IgD-negative memory B cell (primary cell): ENCODE data around the gene CRHR1. TPM values are rescaled to one million over a fixed set of nuclear protein-coding genes. Genes with fewer than 3 reads are reported as not detected.
A peak's percentile ranks its signal among the peaks of the same experiment; 100 is the strongest.

Experiments used
- H3K27ac Mint-ChIP-seq, 3 donors: one replicate each; pipeline ENCODE4 v1.8.0; 2020 to 2022; ENCODE audit warnings: mild to moderate bottlenecking in 3 of 3, mixed read lengths in 3 of 3, moderate library complexity in 1 of 3
- H3K27me3 Mint-ChIP-seq: one replicate; pipeline ENCODE4 v1.8.0; 2021; ENCODE audit warnings: mixed read lengths
- H3K36me3 Mint-ChIP-seq: one replicate; pipeline ENCODE4 v1.8.0; 2020; ENCODE audit warnings: mild to moderate bottlenecking, mixed read lengths
- H3K4me1 Mint-ChIP-seq, 3 donors: one replicate each; pipeline ENCODE4 v1.8.0; 2020 to 2022; ENCODE audit warnings: mixed read lengths in 3 of 3, mild to moderate bottlenecking in 1 of 3
- H3K4me3 Mint-ChIP-seq, 4 donors: one replicate each; pipeline ENCODE4 v1.8.0; 2020 to 2022; ENCODE audit warnings: mild to moderate bottlenecking in 4 of 4, mixed read lengths in 4 of 4, moderate library complexity in 3 of 4
- H3K9me3 Mint-ChIP-seq, 3 donors: one replicate each; pipeline ENCODE4 v1.8.0; 2020 to 2021; ENCODE audit warnings: mixed read lengths in 3 of 3, mild to moderate bottlenecking in 1 of 3
- polyA plus RNA-seq: library from polyadenylated mRNA; unstranded; fragments of 300-500 nt; fragmentation: Illumina TruSeq; gene quantifications from one replicate; pipeline ENCODE4 v1.2.3, GENCODE V29; 2021

The CRHR1 gene
- polyA plus RNA-seq, 1 donor from 2014 or later = not detected

GRCh38 chr17:45752246-45752645 lies 31.9 kb upstream of the CRHR1 start:
- Mint-ChIP-seq H3K27me3 (peaks cover 12% of the 10 kb centered on the region), H3K36me3 (no peaks in the 10 kb centered on the region), H3K4me3 (no peak overlapping the region), H3K4me1 (no peaks in the 10 kb centered on the region), H3K27ac (peak overlapping the region in 1 of 3 donors; percentile 16), H3K9me3 (no peaks in the 10 kb centered on the region)

DNA sequence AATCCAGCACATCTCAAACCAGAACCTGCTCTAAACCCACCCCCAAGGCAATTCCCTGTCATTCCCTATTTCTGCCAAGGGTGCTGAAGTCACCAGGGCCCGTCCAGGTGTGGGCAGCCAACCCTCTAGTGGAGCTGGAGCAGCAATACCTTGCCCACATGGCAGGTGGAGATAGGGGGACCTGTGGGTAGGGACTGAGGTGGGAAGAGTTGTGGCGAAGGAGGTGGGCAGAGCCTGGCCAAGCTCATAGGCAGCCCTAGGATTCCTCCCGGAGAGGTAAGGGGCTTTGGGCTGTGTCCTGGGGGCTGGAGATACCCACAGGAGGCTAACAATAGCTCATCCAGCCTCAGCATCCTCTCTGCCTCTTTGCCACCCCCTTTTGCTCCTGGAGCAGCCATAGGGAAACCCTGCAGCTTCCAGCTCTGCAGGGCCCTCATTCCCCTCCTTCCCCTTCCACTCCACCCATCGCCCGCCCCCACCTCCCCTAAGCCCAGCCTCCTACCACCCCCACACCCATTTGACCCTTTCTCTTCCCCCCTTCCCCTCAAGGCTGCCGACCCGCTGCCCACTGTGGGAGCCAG lies 30.4 kb upstream of the CRHR1 start:
- Mint-ChIP-seq H3K27me3 (peaks cover 12% of the 10 kb centered on the region), H3K36me3 (no peaks in the 10 kb centered on the region), H3K27ac (no peak overlapping the region), H3K9me3 (no peaks in the 10 kb centered on the region), H3K4me3 (no peak overlapping the region), H3K4me1 (no peaks in the 10 kb centered on the region)

DNA sequence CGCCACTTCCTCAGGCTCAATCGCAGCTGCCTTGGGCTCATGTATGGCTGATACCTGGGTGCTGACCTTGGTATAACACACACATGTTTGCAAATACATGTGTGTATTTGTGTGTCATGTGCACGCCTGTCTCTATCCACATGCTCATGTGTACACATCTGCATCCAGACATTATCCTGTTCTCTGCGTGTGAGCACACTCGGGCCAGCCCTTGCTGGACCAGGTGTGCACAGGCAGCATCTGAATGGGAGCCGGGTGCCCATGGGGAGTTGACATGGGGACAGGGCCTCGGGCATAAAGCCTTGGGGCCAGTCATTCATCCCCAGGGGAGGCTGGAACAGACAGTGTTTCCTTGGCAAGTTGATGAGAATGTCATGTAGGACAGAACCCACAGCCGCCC lies 29.1 kb upstream of the CRHR1 start:
- Mint-ChIP-seq H3K4me1 (no peaks in the 10 kb centered on the region), H3K27ac (no peak overlapping the region), H3K27me3 (peaks cover 7% of the 10 kb centered on the region), H3K4me3 (no peak overlapping the region), H3K36me3 (no peaks in the 10 kb centered on the region), H3K9me3 (peaks cover 0 to 2% (median 0%) of the 10 kb centered on the region in 3 donors)

DNA sequence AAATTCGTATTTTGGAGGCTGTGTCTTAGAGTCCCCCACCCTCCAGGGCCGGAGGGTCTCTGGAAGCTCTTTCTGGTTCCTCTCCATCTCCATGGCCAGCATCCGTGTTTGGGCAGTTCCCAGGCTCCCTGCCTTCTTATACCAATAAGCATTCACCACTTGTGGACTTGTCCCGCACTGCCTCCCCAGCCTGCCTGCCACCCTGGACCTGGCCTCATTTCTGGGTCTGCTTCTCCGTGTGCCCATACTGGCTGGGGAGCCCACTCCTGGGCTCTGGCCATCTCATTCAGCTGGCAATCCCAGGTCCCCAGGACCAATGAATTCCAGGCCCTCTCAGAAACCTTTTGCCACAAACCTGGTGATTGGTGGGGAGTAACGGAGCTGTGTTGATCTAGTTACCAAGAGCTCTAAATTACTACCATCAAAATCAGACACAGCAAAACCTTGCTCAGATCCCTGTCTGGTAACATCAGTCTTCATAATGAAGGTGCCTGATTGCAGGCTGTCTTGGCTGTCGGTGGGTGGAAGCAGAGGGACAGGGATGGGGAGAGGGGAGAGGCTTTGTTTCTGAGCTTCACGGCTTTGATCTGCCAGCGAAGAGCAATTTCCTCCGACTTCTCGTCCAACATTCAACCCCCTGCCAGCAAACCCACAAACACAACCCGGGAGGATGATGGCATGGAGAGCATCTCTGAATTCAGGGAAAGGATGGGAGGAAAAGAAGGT lies 27.7 kb upstream of the CRHR1 start:
- Mint-ChIP-seq H3K9me3 (peaks cover 0 to 2% (median 0%) of the 10 kb centered on the region in 3 donors), H3K27ac (peak overlapping the region in 1 of 3 donors; percentile 62), H3K4me3 (no peak overlapping the region), H3K36me3 (no peaks in the 10 kb centered on the region), H3K27me3 (peaks cover 7% of the 10 kb centered on the region), H3K4me1 (no peaks in the 10 kb centered on the region)

DNA sequence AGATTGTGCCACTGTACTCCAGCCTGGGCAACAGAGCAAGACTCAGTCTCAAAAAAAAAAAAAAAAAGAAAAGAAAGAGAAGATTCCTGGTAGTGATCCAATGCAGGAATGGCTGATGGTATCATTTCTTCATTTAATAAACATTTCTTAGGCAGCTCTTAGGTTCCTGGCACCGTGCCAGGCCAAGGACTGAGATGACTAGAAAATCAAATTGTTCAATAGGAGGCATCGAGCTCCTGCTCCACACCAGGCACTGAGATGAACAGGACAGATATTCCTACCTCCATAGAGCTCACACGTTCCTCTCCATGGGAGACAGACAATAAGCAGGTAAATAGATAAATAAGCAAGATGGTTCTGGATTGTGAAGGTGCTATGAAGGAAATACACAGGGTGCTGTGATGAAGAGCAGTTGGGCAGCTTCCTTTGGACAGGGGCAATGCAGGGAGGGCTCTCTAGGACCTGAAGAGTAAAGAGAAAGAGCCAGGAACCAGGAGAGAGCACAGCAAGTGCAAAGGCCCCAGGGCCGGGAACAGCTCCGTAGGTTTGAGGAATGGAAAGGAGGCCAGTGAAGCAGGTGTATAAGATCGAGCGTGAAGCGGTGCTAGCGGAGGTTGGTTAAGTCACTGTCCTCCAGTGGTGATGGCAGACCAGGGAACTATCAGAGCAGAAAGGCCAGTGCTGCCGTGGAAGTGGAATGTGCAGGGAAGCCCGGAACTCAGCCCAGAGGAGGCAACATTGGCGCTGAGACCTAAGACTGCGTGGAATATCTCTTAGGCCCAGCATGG lies 26.5 kb upstream of the CRHR1 start:
- peaks cover 7% of the 10 kb centered on the region for H3K27me3 Mint-ChIP-seq

DNA sequence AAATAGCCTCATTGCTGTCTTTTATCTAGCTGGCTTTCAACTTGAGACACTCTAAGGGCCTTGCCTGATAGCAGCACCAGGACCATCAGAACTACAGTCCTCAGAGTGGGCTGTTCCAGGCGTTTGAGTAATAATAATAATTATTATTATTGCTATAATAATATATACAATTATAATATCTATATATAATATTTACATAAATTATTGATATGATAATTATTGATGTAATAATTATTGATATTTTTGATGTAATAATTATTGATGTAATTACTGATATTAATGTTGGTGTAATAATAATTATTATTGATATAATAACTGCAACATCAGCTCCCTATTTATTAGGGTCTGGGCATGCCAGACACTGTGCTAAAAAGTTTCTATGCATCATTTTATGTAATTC lies 25.6 kb upstream of the CRHR1 start:
- Mint-ChIP-seq H3K4me1 (no peaks in the 10 kb centered on the region), H3K27me3 (peaks cover 13% of the 10 kb centered on the region), H3K36me3 (no peaks in the 10 kb centered on the region), H3K4me3 (no peak overlapping the region), H3K9me3 (peaks cover 0 to 2% (median 0%) of the 10 kb centered on the region in 3 donors), H3K27ac (no peak overlapping the region)

More for the DNA sequence above, 26.5 kb upstream of the CRHR1 start:
- peak overlapping the region in 1 of 4 donors; percentile 10 for H3K4me3 Mint-ChIP-seq
- H3K27ac Mint-ChIP-seq = no peak overlapping the region
- peaks cover 0 to 2% (median 0%) of the 10 kb centered on the region in 3 donors for H3K9me3 Mint-ChIP-seq
- H3K36me3 Mint-ChIP-seq = no peaks in the 10 kb centered on the region
- H3K4me1 Mint-ChIP-seq = no peaks in the 10 kb centered on the region

DNA sequence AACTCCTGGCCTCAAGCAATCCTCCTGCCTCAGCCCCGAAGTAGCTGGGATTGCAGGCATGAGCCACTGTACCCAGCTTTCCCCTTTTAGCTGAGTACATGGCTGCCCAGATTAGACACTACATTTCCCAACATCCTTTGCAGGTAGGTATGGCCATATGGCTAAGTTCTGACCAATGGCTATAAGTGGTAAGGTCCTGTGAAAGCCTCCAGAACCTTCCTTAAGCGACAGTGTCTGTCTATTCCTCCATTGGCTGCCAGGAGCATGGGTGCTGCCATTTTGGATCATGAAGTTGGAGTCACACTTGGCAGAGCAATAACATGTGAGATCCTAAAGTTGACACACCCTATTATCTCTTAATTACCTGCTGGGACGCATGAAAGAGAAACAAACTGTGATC lies 24.4 kb upstream of the CRHR1 start:
- Mint-ChIP-seq H3K4me1 (no peaks in the 10 kb centered on the region), H3K36me3 (no peaks in the 10 kb centered on the region), H3K27ac (no peak overlapping the region), H3K9me3 (peaks cover 0 to 2% (median 0%) of the 10 kb centered on the region in 3 donors), H3K27me3 (peaks cover 13% of the 10 kb centered on the region), H3K4me3 (peak overlapping the region in 1 of 4 donors; percentile 17)

DNA sequence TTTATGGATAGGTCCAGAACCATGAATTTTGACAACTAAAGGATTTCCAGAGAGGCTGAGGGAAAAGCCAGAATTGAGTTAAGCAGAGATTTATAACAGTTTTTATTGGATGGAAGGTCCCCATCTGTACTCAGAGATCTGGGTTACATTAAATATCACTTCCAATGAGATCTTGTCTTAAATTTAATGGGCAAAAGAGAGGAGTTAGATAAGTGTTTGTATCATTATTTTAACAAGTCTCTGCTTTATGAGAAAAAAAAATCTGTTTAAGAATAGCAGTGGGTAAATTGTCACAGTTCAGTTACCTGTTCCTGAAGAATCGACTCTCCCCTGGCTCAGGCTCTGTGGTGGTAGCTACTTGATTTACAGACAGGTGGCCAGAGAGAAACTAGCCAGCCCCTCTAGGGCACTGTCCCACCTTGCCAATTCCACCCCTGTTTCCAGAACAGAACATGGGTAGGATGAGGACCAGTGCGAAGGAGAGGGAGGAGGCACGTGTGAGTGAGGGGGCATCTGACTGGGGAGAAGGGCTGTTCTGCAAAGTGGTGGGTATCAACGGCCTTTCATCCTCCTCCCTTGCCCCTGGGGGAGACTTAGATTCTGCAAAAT lies 22.1 kb upstream of the CRHR1 start:
- Mint-ChIP-seq H3K9me3 (peaks cover 0 to 3% (median 2%) of the 10 kb centered on the region in 3 donors), H3K4me3 (no peak overlapping the region), H3K4me1 (no peaks in the 10 kb centered on the region), H3K27ac (no peak overlapping the region), H3K36me3 (no peaks in the 10 kb centered on the region), H3K27me3 (peaks cover 12% of the 10 kb centered on the region)

- Mint-ChIP-seq H3K9me3 (peaks cover 0 to 3% (median 2%) of the 10 kb centered on the region in 3 donors), H3K27me3 (peaks cover 16% of the 10 kb centered on the region), H3K36me3 (no peaks in the 10 kb centered on the region), H3K4me1 (no peaks in the 10 kb centered on the region), H3K4me3 (no peak overlapping the region), H3K27ac (no peak overlapping the region)
Measured at GRCh38 chr17:45763182-45763581, 20.9 kb upstream of the CRHR1 start.

DNA sequence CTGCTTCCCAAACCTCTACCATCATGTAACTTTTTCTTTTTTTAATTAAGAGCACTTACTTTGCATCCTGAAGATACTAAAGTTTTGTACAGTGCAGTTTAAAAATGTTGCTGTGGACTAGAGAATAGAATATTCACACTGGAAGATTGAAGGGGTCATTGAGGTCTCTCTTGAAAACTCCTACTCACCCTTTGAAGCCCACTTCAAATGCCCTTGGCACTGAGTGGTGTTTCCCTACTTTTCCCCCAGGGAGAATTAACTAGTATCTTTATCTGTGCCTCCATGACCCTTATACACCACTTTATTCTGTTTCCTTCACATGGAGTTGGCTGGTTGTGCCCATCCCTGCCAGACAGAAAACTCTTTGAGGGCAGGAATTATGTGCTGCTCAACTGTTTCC lies 19.6 kb upstream of the CRHR1 start:
- Mint-ChIP-seq H3K36me3 (no peaks in the 10 kb centered on the region), H3K4me3 (no peak overlapping the region), H3K9me3 (peaks cover 0 to 5% (median 2%) of the 10 kb centered on the region in 3 donors), H3K27ac (no peak overlapping the region), H3K27me3 (peaks cover 23% of the 10 kb centered on the region), H3K4me1 (no peaks in the 10 kb centered on the region)

DNA sequence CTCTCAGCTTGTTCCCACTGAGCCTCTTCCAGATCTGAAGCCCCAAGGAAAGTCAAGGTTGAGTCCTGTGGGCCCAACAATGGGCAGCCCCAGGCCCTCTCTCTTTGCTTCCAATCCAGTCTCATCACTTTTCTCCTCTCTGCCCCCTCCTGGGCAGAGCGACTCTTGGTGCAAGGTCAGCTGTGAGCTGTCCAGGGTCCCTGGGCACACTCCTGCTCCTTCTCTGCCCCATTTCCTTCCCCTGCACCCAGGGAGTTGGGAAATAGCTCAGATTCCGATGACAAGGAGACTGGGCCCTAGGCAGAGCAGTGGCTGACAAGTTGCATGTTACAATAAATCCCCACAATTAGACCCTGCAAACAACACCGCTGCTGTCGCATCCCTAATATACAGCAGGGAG lies 16.1 kb upstream of the CRHR1 start:
- Mint-ChIP-seq H3K4me3 (peak overlapping the region in 1 of 4 donors; percentile 57), H3K27ac (no peak overlapping the region), H3K27me3 (peaks cover 30% of the 10 kb centered on the region), H3K4me1 (no peaks in the 10 kb centered on the region), H3K9me3 (peaks cover 0 to 7% (median 0%) of the 10 kb centered on the region in 3 donors), H3K36me3 (no peaks in the 10 kb centered on the region)

GRCh38 chr17:45770632-45771270 lies 13.4 kb upstream of the CRHR1 start:
- Mint-ChIP-seq H3K27me3 (peaks cover 37% of the 10 kb centered on the region), H3K9me3 (peaks cover 0 to 11% (median 3%) of the 10 kb centered on the region in 3 donors), H3K4me3 (peak overlapping the region in 1 of 4 donors; percentile 55), H3K36me3 (peaks cover 1% of the 10 kb centered on the region), H3K4me1 (no peaks in the 10 kb centered on the region), H3K27ac (no peak overlapping the region)

DNA sequence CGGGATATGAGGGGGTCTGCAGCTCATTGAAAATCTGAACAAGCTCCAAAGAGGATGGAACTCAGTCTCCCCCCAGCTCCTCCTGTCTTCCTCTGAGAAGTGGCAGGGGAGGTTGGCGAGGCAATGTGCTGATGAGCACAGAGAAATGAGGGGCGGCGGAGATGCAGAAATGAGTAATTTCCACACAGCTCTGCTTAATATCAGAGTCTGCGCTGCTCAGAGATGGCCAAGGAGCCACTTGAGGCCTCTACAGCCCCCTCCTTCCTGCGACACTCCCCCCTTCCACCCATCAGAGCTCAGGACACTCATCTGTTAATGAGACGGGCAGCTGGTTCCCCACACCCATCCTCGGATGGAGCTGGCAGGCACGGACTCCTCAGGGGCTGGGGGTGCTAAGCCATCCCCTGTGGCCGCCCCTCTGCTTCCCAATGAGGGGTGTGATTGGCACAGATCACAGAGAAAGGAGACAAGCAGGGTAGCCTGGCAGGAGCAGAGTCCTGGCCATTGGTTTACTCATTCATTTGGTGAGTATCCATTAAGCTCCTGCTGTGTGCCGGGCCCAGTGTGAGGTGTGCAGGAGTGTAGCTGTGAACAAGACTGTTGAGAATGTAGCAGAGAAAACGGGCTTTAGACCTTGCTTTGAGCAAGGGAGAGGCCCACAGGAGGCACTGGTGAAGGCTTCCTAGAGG lies 12.7 kb upstream of the CRHR1 start:
- Mint-ChIP-seq H3K27me3 (peaks cover 37% of the 10 kb centered on the region), H3K36me3 (peaks cover 1% of the 10 kb centered on the region), H3K27ac (no peak overlapping the region)

DNA sequence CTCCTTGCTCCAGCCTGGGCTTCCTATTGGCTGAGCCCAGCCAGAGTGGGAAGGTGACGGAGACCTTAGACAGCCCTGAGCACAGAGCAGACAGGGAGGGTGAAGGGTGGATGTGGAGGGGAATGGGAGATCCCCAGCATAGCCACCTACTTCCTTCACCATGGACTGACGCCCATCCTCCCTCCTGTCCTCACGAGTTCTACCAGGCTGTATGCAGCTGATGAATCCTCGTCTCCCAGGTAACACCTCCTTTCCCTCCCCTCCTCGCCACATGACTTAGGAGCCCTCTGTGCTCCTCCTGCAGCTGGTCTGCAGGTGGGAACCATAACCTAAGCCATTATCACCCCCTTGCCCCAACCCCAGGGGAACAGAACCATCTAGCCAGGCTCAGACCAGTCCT lies 9.0 kb upstream of the CRHR1 start:
- H3K9me3 Mint-ChIP-seq = peaks cover 0 to 6% (median 3%) of the 10 kb centered on the region in 3 donors
- no peak overlapping the region for H3K27ac Mint-ChIP-seq
- H3K27me3 Mint-ChIP-seq = peaks cover 26% of the 10 kb centered on the region
- no peak overlapping the region for H3K4me3 Mint-ChIP-seq
- H3K4me1 Mint-ChIP-seq = no peaks in the 10 kb centered on the region
- H3K36me3 Mint-ChIP-seq = peaks cover 1% of the 10 kb centered on the region

More for the DNA sequence above, 12.7 kb upstream of the CRHR1 start:
- no peaks in the 10 kb centered on the region for H3K4me1 Mint-ChIP-seq
- no peak overlapping the region for H3K4me3 Mint-ChIP-seq
- H3K9me3 Mint-ChIP-seq = peaks cover 0 to 11% (median 3%) of the 10 kb centered on the region in 3 donors
